ENCODE results near the gene TFDP2.

The TFDP2 gene

DNA sequence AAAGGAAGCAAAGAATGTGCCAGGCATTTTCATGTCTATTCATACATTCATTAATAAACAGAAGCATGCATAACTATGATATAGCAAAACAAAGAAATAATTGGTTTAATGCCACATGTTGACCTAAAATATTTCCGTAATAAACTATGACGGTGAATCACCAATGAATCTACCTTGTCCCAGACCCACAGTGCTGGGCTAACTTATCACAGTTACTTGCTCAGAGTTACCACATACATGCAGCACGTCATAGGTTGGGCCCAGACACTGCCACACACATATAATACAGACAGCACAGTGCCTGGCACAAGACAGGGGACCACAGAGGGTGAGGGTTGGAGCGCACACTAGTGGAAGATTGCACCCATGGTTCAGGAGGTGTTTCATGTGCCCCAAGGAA, 186.0 kb downstream of the TFDP2 start:
- DNase-seq (ENCODE audit: low read depth) = peak; percentile 20

GRCh38 chr3:141960731-141961130, 188.6 kb downstream of the TFDP2 start:
- DNase-seq (ENCODE audit: low read depth) = peak; percentile 66

GRCh38 chr3:141959589-141960554, 189.5 kb downstream of the TFDP2 start:
- DNase-seq (ENCODE audit: low read depth) = peak; percentile 61

DNA sequence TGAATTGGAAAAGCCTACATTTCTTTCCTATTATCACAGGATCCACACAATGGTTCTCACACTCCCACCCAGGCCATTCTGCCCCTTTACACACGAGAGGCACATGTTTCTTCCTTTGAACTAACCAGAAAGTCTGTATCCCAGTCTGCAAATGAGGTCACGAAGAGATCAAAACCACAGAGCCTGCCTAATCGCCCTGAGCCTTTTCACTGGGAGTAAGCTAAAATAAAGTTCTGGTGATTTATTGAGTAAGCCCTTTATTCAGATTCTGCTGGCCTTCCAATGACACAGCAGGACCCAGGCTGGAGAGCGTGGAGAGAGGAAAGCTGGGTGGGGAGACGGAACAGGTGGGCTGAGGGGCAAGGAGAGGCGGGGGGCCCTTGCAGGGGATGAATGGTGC, 194.2 kb downstream of the TFDP2 start:
- peak; percentile 77 for DNase-seq (ENCODE audit: low read depth)

- DNase-seq (ENCODE audit: low read depth) = no peak
These were observed 196.7 kb downstream of the TFDP2 start for GRCh38 chr3:141952611-141953010.

DNA sequence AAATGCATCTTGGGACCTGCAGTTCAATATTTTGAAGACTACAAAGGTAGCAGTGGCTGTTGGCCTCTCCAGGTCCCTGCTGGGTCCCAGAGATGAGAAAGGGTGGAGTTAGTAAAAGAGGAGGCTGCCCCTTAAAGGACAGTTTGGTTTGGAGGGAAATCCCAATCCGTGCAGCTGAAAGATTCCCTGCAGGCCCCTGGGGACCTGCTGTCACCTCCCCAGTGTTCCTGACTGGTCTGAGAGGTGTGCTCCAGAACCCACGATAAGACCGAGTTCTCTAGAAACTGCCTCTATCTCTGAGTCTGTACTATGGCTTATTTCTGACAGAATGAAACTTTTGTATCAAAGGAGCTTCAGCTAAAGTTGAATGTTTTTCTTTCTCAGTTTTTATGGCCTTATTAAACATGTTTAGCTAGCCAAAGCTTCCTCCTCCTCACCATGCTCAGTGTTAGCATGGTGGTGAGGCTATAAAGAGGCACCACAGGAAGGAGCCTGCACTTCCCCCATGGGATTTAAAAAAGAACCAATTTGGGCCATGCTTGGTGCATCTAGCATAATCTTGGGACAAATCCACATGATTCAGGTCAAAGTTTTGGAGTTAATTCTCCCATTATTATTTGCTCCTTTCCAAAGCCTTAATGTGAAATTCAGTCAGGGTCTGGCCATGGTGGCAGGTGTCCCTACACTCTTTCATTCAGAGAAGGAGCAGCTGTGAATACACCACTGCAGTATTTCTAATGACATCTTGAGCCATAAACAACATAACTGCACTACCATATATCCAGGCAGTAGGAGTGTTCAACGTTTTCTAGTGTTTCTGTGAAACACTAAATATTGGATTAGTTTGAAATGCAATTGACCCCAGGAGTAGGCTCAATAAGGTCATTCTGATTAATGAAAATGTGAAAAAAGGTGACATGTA, 198.5 kb downstream of the TFDP2 start:
- no peak for DNase-seq (ENCODE audit: low read depth)

GRCh38 chr3:141949972-141950371, 199.4 kb downstream of the TFDP2 start:
- DNase-seq (ENCODE audit: low read depth) = no peak

DNA sequence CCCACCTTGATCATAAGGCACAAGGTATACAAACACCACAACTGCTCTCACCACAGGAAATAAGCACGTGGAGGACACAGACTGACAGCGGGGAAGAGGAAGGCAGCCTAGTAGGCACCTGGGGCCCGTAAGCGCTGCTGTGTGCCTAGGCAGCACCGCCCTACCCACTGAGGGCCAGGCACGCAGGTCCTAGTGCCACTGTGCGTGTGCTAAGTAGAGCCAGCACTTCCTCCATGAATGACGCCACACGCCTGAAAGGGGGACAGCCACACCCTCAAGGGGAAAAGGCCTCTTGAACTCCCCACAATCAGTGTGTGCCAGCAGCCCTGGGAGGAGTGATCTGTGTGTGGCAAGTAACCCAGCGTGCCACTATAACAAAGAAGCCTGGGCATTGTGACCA, 199.9 kb downstream of the TFDP2 start:
- DNase-seq (ENCODE audit: low read depth) = no peak

- no peak for DNase-seq (ENCODE audit: low read depth)
These were observed 203.4 kb downstream of the TFDP2 start for GRCh38 chr3:141945726-141946485.

DNA sequence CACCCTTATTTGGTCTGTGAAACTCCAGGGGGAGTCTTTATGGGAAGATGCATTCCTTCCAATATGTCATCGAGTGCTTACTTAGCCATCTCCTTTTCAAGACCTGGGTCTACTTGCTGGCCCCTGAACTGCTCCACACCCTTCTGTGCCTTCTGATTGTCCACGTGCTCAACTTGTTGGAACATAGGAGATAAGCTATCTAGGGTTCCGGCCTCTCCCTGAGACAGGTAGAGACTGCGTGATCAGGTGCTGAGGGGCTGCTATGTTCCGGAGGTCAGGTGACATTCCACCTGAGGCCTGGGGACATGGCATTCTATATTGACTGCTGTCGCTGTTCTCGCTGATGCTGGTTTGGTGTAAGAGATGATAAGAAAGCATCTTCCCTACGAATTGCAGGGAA, 207.3 kb downstream of the TFDP2 start:
- DNase-seq (ENCODE audit: low read depth) = no peak

GRCh38 chr3:141941093-141941492, 208.3 kb downstream of the TFDP2 start:
- no peak for DNase-seq (ENCODE audit: low read depth)

GRCh38 chr3:141940194-141940776, 209.1 kb downstream of the TFDP2 start:
- DNase-seq (ENCODE audit: low read depth) = peak; percentile 64

DNA sequence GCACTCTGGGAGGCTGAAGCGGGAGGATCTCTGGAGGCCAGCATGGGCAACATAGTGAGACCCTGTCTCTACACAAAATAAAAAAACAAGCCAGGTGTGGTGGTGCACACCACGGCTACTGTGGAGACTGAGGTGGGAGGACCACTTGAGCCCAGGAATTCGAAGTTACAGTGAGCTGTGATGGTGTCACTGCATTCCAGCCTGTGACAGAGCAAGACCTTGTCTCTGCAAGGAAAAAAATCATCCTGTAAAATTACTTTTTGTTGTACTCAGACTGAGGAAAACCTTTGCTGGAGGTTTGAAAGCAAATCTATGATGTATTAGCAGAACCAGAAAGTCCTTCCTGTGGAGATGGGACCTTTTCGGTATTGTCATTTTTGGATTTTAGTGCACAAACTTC, 209.6 kb downstream of the TFDP2 start:
- no peak for DNase-seq (ENCODE audit: low read depth)

DNA sequence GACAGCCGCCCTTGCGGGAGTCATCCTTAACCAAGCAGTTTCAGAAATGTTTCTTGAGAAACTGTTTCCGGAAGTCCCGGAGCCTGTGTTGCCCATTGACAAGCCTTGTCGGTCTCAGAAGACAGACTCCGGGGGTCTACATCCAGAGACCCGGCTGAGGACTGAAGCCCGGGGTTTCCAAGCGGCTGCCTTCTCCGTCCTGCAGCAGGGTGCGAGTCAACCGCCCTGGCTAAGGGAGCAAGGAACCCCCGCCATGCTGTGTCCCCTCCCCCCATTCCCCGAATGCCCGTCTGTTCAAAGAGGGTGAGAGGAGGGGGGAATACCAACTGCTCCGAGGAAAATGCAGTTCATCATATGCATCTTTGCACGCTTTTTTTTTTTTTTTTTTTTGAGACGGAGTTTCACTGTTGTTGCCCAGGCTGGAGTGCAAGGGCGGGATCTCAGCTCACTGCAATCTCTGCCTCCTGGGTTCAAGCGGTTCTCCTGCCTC, 211.3 kb downstream of the TFDP2 start:
- DNase-seq (ENCODE audit: low read depth) = no peak

DNA sequence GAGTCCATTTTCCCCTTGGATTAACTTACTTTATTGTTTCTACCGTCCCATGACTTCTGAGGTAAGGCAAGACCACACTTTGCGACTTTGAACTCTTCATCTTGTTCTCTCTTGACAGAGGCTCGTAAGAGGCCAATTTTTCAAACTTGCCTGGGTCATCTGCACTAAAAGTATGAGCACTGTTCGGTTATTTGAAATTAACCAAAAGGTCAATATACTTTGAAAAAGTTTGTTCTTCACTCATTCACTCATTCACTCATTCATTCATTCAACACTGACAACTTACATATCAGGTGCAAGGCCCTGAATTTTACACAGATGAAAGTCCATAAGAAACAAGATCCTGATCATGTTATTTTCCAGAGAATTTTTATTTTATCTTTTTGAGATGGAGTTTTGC, 215.0 kb downstream of the TFDP2 start:
- DNase-seq (ENCODE audit: low read depth) = no peak

- no peak for DNase-seq (ENCODE audit: low read depth)
These were observed 215.7 kb downstream of the TFDP2 start for GRCh38 chr3:141933421-141934300.

DNA sequence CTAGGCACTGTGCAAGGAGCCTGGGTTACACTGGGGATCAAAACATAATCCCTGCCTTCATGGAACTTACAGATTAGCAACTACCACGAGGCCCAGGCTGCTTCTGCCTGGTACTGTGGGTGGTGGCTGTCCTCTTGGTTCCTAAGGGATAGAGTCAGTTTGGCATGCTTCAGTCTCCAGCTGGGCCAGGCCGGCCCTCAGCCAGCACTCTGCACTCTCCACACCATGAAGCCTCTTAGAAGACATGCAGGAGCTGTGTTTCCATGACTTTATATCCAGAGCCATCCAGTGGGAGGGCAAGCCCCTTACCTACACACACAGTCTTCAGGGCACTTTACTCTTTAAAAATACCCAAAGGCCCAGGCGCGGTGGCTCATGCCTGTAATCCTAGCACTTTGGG, 218.5 kb downstream of the TFDP2 start:
- no peak for DNase-seq (ENCODE audit: low read depth)

DNA sequence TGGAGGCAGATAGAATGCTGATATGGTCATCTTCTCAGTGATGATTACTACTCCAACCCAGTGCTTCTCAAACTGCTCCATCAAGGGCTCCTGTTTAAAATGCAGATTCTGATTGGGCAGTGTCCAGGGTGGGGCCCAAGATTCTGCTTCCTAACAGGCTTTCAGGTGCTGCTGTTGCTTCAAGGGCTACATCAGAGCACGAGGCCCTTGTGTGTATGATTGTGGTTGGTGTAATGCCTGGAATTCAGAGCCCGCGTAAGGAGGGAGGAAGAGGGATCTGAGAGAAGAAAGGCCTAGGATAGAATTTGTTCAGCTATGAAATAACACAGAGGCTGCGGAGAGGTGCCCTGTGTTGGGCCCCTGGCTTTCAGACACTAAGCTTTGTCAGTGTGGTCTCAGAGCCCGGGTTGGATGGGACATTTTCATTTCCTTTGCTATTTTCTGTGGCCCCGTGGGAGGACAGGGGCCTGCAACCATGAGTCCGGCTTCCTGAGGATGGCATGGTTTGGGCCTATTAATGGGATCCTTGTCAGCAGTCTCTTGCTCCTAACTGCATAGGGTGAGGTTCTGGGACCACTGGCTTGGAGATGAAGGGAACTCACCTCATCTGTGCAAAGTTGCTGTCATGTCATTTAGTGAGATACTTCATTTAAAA, 219.9 kb downstream of the TFDP2 start:
- DNase-seq (ENCODE audit: low read depth) = peak; percentile 57

DNA sequence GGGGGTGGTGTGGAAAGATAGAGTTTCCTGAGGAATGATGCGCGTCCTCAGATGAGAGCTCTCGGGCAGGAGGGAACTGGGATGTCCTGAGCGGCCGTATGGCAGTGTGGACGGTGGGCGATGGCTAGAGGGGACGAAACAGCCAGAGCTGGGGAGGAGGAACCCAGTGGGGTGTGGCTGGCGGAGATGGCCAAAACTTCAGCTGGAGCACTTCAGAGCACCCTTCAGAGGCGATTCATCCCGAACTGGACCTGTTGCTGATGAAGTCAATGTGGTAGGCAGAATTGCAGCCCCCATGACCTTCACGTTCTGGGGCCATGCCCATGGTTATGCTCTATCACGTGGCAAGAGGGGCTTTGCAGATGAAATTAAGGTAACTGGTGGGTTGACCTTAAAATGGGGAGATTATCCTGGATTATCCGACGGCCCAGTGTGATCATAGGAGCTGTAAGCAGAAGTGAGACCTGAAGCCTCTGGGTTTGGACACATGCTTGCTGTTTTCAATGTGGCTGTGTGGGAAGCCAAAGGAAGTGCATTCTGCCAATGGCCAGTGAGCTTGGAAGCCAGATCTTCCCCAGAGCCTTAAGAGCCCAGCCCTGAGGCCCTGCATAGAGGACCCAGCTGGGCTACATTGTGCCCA, 220.6 kb downstream of the TFDP2 start:
- DNase-seq (ENCODE audit: low read depth) = no peak

Measured in amniotic epithelial cell (primary cell).